Transverse colon (tissue), 4 donors: ENCODE measurements around the gene STRA6. TPM values are rescaled to one million over a fixed set of nuclear protein-coding genes. Genes with fewer than 3 reads are reported as not detected.

ENCODE experiments used
- DNase-seq: peaks from one replicate; pipeline ENCODE4 v3.0.0-alpha.2; 2019
- H3K27ac ChIP-seq, 4 donors: fragments of 200-600 bp; sonication (generic); 2 replicates each; pipeline ENCODE4 v1.5.1; 2016 to 2018; ENCODE audit warnings: inconsistent platforms in 4 of 4
- H3K27me3 ChIP-seq: fragments of 200-600 bp; sonication (generic); 2 replicates; pipeline ENCODE4 v1.5.1; 2017; ENCODE audit warnings: inconsistent platforms
- H3K36me3 ChIP-seq, 4 donors: fragments of 200-600 bp; sonication (generic); 2 replicates each; pipeline ENCODE4 v1.5.1; 2017 to 2019; ENCODE audit warnings: inconsistent platforms in 4 of 4
- H3K4me1 ChIP-seq, 4 donors: fragments of 200-600 bp; sonication (generic); 2 replicates each; pipeline ENCODE4 v1.5.1; 2017 to 2020; ENCODE audit warnings: inconsistent platforms in 4 of 4
- H3K4me3 ChIP-seq, 4 donors: fragments of 200-600 bp; sonication (generic); 1 replicate in 1 of 4; 2 replicates in 3 of 4; pipeline versions ENCODE4 v1.5.1 to v1.6.1; 2017 to 2019; ENCODE audit warnings: inconsistent platforms in 4 of 4
- H3K9me3 ChIP-seq, 2 donors: fragments of 200-600 bp; sonication (generic); 2 replicates each; pipeline ENCODE4 v1.5.1; 2017 to 2019; ENCODE audit warnings: inconsistent platforms in 2 of 2
- EP300 ChIP-seq: sonication (generic); formaldehyde crosslinking; IDR thresholded peaks from one replicate; pipeline ENCODE4 v1.6.1; 2017; ENCODE audit warnings: antibody characterized with exemption, low read depth
- POLR2A ChIP-seq: fragments of 450-650 bp; IDR thresholded peaks from one replicate; pipeline ENCODE4 v1.6.1; 2016; ENCODE audit warnings: antibody characterized with exemption, mild to moderate bottlenecking, moderate library complexity
- POLR2AphosphoS5 ChIP-seq, 3 donors: sonication (generic); formaldehyde crosslinking; IDR thresholded peaks; one replicate each; pipeline ENCODE4 v1.6.1; 2016; ENCODE audit warnings: antibody characterized with exemption in 3 of 3
- WGBS, 2 donors: methylation state at CpG; one replicate each; pipeline ENCODE4 v1.1.5; 2018; ENCODE audit warnings: low coverage in 1 of 2; 5-methylcytosine and 5-hydroxymethylcytosine counted together
- in situ Hi-C, 4 donors: fragments of 200-750 bp; cut with MboI; loops; one replicate each; pipeline versions ENCODE4 v1.15.0 to v1.15.1; 2017; ENCODE audit warnings: low sequenced_read_pairs in 3 of 4, low pct_ligation_motif_present in 1 of 4, low pct_unique_long_range_greater_than_20kb in 1 of 4
- intact Hi-C: fragments of 100-400 bp; cut with DNase I; formaldehyde crosslinking; loops from one replicate; pipeline ENCODE4 v1.15.1; 2023; ENCODE audit warnings: low total_unique reads
- total RNA-seq, 4 donors: library from RNA; depleted of rRNA; stranded (reverse); fragments of >200 nt; gene quantifications; one replicate each; pipeline ENCODE4 v1.1.0, GENCODE V29; 2016
- TF ChIP-seq, protein P1 (sequence below), 5 experiments: fragments of 200-600 bp in 3 of 5; fragments of 450-650 bp in 2 of 5; sonication (generic) in 3 of 5; IDR thresholded peaks; 1 replicate in 2 of 5; 2 replicates in 3 of 5; pipeline ENCODE4 v1.5.1; 2016 to 2017; ENCODE audit warnings: antibody characterized with exemption in 5 of 5, inconsistent platforms in 3 of 5, mild to moderate bottlenecking in 2 of 5, moderate library complexity in 1 of 5

STRA6 gene
- total RNA-seq, 4 donors from 2014 or later, result not detected

DNA sequence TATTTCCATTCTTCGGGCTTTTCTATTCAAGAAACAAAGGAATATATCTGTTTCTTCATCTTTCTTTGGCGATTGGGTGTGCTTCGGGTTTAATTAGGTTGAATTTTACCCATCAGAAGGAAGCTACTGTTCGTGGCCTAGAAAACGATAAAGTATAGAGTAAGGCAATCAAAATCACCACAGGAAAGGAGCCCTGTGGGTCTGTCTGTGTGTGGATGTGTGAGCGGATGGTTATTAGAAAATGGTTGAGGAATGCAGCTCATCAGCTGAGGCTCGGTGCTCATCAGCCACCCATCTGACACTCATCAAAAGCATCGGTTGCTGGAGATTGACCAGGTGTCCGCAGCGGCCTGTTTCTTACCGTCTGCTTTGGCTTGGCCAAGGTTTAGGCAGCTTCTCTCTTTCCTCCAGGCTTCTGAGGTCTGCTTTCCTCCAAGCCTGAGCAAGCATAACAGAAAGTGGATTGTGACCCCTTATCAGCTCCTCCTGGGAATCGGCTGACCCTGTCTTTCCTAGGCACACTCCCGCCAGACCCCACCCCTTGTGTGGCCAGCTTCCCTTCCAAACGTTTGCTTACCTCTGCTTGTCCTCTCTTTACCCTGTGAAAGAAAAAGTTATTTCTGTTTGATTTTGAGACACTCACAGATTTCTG is 46.7 kb downstream of the STRA6 start:
- H3K27me3 ChIP-seq, result no peaks in the 10 kb centered on the region
- H3K27ac ChIP-seq, result peak overlapping the region in 1 of 4 donors; percentile 66
- intact Hi-C loops, result loop anchor here (10.0 kb wide), 1 partner anchor 79 kb away; the partner anchor contains the start of gene CCDC33
- TF ChIP-seq POLR2A (no peak), POLR2AphosphoS5 (IDR thresholded peaks at IDR 0.05) (no peak)
- TF ChIP-seq, protein P1, sequence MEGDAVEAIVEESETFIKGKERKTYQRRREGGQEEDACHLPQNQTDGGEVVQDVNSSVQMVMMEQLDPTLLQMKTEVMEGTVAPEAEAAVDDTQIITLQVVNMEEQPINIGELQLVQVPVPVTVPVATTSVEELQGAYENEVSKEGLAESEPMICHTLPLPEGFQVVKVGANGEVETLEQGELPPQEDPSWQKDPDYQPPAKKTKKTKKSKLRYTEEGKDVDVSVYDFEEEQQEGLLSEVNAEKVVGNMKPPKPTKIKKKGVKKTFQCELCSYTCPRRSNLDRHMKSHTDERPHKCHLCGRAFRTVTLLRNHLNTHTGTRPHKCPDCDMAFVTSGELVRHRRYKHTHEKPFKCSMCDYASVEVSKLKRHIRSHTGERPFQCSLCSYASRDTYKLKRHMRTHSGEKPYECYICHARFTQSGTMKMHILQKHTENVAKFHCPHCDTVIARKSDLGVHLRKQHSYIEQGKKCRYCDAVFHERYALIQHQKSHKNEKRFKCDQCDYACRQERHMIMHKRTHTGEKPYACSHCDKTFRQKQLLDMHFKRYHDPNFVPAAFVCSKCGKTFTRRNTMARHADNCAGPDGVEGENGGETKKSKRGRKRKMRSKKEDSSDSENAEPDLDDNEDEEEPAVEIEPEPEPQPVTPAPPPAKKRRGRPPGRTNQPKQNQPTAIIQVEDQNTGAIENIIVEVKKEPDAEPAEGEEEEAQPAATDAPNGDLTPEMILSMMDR (IDR thresholded peaks at IDR 0.05), result no peak
- H3K4me3 ChIP-seq, result no peak overlapping the region
- peaks cover 0 to 15% (median 6%) of the 10 kb centered on the region in 4 donors for H3K4me1 ChIP-seq
- no peak for DNase-seq
- no peaks in the 10 kb centered on the region for H3K36me3 ChIP-seq
- H3K9me3 ChIP-seq, result no peaks in the 10 kb centered on the region
- 78 to 79% methylated on average over 13 to 14 of the region's 14 CpGs for WGBS, 2 donors
- in situ Hi-C loops, result no loop called here

DNA sequence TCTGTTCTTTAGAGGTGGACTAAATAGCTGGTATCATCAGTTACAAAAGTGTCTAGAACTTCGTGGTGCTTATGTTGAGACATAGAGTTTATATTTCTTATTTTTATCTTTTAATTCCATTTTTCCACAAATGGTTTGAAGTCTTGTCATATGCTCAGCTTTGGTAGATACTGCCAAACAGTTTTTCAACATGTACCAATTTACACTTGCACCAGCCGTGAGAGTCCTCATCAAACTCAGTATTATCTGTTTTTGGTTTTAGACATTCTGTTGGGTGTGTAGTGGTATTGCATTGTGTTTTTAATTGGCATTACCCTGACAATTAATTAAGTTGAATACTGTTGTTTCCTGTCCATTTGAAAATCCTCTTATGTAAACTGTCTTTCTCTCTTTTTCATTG is 55.5 kb downstream of the STRA6 start:
- no peaks in the 10 kb centered on the region for H3K9me3 ChIP-seq
- peaks cover 19% of the 10 kb centered on the region for H3K27me3 ChIP-seq
- intact Hi-C loops (no loop called here), in situ Hi-C loops (loop anchor here in 1 of 4 donors (25.0 kb wide), 1 partner anchor 165 kb away; no protein-coding TSS in a partner anchor)
- no peaks in the 10 kb centered on the region for H3K36me3 ChIP-seq
- DNase-seq, result no peak
- TF ChIP-seq POLR2A, result no peak
- H3K4me3 ChIP-seq, result no peak overlapping the region
- no peak overlapping the region for H3K27ac ChIP-seq
- no peaks in the 10 kb centered on the region for H3K4me1 ChIP-seq
- 45 to 60% methylated on average over 2 of the region's 2 CpGs for WGBS, 2 donors

DNA sequence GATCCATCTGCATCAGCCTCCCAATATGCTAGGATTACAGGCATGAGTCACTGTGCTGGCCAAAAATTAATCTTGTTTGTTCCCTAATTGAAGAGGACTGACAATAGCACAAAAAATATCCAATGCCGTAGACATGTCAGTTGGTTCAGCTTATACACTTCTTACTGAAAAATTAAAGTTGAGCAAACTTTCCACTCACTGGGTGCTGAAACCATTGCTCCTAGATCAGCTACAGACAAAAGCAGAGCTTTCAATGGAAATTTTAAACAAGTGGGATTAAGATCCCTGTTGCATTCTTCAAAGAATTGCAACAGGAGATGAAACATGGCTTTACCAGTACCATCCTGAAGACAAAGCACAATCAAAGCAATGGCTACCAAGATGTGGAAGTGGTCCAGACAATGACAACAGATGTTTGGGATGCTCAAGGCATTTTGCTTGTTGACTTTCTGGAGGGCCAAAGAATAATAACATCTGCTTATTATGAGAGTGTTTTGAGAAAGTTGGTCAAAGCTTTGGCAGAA is 56.2 kb downstream of the STRA6 start:
- Histone ChIP-seq H3K27ac (no peak overlapping the region), H3K4me3 (no peak overlapping the region), H3K4me1 (no peaks in the 10 kb centered on the region), H3K36me3 (no peaks in the 10 kb centered on the region), H3K27me3 (peaks cover 26% of the 10 kb centered on the region), H3K9me3 (no peaks in the 10 kb centered on the region)
- intact Hi-C loops (no loop called here), in situ Hi-C loops (loop anchor here in 1 of 4 donors (25.0 kb wide), 1 partner anchor 166 kb away; no protein-coding TSS in a partner anchor)
- TF ChIP-seq POLR2A (no peak), EP300 (no peak), POLR2AphosphoS5 (IDR thresholded peaks at IDR 0.05) (no peak)
- TF ChIP-seq, protein P1 (IDR thresholded peaks at IDR 0.05), result no peak
- 100% methylated on average over 1 of the region's 1 CpG for whole genome bisulfite sequencing, 2 donors
- DNase-seq, result no peak

DNA sequence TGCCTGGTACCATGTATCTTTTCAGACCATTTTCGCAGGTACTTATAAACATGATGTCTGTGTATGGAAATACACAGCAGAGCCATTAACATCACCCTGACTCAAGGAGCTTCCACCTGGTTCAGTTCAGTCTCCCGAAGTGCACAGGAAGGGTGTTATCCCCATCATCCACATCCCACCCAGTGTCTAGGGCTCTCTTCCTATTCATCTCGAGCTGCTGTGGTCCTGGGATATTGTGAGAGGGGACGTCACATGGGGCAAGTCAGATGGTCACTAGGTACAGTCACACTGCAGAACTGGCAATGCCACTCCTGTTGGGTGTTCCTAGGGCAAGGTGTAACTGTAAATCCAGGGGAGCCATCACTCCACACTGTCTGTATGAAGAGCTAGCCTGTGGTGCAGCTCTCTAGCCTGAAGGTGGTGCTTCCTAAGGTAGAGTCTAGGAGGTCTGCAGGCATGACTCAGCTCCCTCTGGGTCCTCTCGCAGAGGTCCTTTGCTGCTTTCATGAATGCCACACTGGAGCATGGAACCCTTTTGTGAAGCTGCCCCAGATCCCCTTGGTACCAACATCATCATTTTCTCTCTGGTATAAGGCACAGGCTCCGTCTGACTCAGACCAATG is 58.3 kb downstream of the STRA6 start:
- TF ChIP-seq EP300 (no peak), POLR2A (no peak), POLR2AphosphoS5 (IDR thresholded peaks at IDR 0.05) (no peak)
- TF ChIP-seq, protein P1 (IDR thresholded peaks at IDR 0.05), result no peak

More for the DNA sequence above, 58.3 kb downstream of the STRA6 start:
- no peaks in the 10 kb centered on the region for H3K9me3 ChIP-seq
- no peak overlapping the region for H3K4me3 ChIP-seq
- 67 to 80% methylated on average over 1 to 6 of the region's 6 CpGs for WGBS, 2 donors
- in situ Hi-C loops (loop anchor here in 1 of 4 donors (25.0 kb wide), 1 partner anchor 168 kb away; no protein-coding TSS in a partner anchor), intact Hi-C loops (no loop called here)
- no peak overlapping the region for H3K27ac ChIP-seq
- H3K36me3 ChIP-seq, result no peaks in the 10 kb centered on the region
- peaks cover 43% of the 10 kb centered on the region for H3K27me3 ChIP-seq
- no peak for DNase-seq
- H3K4me1 ChIP-seq, result no peaks in the 10 kb centered on the region
